ENCODE measurements around the gene MAP3K4.
"Not testable (repeated sequence)": the region's sequence is repeated elsewhere in the genome, so short reads cannot be mapped to it uniquely, and the experiment has no call there.

Gene MAP3K4

DNA sequence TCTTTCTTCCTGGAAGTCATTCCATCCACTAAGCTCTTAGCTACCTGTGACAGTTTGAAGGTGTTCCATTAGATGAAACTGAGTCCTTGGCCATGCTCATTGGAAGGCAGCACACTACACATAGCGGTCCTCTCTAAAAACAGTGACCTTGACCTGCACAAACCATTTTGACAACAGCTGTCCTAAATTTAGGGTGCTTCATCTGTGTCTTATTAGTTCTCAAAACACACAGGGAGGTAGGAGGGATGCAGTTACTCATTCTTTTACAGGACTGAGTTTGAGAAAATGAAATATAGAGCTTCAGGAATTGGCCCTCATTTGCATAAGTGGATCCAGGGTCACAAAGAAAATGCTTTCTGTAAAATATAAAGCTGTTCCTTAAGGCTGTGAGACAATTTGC lies 20.4 kb upstream of the MAP3K4 start:
- no peak for DNase-seq

DNA sequence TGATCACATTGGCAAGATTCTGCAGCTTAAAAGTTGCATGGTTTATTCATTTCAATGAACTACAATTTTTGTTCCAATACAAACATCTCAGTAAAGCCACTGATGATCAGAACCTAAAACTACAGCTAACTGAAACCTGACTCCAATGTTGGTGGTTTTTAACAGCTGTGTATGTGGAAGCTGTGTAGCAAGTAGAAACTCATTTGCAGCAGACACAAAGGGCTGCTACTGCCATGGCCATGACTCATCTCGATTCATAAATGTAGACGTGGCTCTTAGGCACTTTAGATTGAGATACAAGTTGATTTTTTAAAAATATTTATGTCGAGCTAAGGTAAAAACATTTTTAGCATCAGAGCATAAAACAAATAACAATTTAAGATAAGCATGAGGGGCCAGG lies 19.5 kb upstream of the MAP3K4 start:
- peak; percentile 27 for DNase-seq

DNA sequence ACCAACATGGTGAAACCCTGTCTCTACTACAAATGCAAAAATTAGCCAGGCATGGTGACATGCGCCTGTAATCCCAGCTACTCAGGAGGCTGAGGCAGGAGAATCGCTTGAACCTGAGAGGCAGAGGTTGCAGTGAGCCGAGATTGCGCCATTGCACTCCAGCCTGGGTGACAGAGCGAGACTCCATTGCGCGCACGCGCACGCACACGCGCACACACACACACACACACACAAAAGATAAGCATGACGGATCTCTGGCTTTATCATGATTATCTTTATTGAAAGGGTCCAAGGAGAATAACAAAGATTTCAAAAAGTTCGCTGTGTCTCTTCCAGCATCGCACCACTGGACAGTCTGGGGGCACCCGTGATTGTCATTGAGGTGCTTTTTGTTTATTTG lies 19.0 kb upstream of the MAP3K4 start:
- not testable (repeated sequence) for DNase-seq

DNA sequence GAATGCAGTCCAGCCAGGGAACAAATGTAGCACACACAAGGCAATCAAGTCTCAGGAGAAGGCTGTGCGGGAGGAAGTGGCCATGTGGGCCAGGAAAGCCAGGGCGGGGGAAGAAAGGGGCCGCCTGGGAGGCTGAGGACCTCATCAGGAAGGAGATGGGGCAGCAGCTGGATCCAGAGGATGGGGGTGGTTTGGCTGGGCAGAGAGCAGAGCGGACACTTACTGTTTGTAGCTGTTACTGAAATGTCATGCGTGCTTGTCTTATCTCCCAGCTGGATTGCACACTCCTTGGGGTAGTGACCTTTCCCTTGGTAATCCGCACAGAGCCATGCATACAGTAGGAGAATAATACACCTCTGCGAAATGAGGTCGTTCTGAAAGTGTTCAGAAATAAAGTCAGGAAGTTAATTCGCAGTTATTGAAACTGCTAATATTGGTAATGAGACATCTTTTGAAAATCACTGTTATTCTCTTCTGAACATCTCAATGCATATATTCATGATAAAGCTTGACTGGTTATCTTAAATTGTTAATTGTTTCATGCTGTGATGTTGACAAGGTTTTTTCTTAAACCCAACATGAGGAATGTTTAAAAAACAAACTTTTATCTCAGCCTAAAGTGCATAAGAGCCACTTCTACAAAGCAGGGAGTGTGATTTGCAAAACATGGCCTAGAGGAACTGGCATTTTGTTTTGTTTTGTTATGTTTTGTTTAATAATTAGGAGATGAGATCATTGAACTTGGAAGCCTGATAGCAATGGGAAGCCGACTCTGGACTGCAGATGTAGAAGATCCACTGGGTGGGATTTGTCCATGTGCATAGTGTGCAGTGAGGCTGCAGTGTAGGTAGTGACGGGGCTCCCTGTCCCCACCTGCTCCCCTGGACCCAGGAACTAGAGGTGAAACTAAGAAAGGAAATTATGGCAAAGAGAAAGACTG lies 18.0 kb upstream of the MAP3K4 start:
- DNase-seq = no peak

DNA sequence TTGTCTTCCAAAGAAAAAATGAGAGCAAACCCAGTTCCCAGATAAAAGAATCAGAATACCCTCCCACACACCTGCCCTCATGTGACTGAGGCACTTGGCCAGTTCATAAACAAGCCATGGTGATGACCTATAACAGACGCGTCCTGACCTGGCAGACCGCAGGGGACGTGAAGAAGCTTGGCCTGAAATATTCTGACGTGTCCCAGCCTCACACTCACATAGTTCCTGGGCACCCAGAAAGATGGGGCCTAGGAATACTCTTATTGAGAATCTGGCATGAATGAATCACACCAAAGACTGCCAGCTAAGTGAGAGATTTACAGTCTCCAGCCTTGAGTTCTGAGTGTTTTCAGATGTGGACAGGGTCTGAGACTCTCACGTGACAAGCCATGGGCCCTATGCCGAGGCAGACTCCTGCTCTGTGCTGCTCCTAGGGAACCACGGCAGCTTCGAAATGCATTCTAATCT lies 17.2 kb upstream of the MAP3K4 start:
- no peak for DNase-seq

DNA sequence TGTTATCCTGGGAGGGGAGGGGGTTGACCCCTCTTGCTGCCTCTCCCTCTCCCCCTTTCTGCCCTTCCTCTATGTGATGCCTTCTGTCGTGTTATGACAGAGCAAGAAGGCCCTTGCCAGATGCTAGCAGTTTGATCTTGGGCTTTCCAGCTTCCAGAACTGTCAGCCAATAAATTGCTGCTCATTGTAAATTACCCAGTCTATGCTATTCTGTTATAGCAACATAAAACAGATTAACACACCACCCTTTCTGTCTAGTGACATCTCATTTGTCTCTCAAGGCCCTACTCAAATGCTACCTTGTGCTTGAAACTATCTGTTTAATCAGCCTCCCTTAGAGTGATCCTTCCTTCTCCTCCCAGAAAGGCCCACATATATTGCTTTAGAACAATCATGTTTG lies 16.4 kb upstream of the MAP3K4 start:
- DNase-seq = no peak

DNA sequence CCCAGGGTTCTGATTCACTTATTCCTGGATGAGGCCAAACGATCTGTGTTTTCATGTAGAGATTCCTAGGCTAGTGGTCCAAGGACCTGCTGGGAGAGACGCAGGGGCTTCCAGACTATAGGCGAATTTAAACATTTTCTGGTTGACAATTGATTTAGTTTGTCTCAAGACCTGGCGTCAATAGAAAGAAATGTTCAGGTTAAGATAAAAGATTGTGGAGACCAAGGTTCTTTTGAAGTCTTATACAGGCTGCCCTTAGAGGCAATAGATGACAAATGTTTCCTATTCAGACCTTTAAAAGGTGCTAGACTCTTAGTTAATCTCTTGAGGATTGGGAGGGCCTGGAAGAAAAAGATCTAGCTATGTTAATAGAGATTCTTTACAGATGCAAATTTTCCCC lies 15.6 kb upstream of the MAP3K4 start:
- DNase-seq = not testable (repeated sequence)

DNA sequence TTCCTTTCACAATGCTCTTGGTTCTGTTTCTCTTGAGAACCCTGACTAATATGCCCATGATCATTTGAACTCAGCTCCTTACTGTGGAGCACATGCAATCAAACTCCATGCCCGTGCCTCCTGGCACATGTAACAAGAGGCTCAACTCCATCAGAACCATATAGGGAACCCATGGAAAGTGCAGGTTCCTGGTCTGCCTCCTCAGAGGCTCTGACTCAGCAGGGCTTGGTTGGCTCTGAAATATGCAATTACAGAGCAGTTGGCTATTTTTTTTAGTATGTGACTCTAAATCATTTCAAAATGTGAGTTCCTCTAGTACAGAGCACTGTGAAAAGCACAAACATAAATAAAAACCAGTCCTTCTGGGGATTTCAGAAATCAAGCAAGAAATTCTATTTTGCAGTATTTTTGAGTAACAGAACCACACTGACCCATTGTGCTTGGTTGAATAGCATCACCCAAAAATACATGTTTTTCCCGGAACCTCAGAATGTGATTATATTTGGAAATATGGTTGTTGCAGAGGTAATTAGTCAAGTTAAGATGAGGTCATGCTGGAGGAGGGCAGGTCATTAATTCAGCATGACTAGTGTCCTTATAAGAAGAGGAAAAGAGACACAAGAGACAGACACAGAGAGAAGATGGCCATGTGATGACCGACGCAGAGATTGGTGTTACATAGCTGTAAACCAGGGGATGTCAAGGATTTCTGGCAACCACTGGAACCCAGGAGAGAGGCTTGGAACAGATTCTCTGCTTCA lies 13.2 kb upstream of the MAP3K4 start:
- no peak for DNase-seq

DNA sequence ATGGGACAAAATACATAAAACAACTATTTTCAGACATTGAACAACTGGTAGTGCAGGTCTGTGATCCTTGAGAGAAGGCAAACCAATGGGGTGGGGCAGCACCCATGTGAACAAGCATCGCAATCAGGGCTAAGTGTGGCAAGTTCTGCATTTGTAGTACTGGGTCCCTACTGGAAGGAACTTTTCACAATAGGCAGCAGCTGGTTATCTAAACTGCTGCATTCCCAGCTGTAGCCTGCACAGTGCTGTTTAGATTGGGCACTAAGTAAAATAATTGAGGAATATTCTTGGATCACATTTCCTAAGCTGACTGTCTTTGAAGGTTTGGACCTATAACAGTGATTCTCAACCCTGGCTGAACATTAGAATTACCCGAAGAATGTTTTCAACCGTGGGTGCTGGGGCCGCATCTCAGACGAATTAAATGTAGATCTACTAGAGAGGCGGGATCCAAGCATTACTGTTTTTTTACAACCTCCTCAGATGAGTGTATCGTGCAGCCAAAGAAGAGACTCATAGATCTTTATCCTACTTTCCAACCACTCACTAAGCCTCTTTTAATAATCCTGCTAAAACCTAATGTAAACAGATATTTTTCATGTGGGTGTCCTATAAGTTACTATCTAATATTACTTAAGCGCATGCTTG lies 12.4 kb upstream of the MAP3K4 start:
- DNase-seq = peak; percentile 14

DNA sequence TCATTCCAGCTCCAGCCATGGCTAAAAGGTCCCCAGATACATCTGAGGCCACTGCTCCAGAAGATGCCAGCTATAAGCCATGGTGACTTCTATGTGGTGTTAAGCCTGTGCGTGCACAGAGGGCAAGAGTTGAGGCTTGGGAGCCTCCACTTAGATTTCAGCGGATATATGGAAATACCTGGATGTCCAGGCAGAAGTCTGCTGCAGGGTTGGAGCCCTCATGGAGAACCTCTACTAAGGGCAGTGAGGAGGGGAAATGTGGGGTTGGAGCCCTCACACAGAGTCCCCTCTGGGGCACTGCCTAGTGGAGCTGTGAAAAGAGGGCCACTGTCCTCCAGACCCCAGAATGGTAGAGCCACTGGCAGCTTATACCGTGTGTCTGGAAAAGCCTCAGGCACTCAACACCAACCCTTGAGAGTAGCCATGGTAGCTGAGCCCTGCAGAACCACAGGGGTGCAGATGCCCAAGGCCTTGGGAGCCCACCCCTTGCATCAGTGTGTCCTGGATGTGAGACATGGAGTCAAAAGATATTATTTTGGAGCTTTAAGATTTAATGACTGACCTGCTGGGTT lies 8.1 kb upstream of the MAP3K4 start:
- not testable (repeated sequence) for DNase-seq

DNA sequence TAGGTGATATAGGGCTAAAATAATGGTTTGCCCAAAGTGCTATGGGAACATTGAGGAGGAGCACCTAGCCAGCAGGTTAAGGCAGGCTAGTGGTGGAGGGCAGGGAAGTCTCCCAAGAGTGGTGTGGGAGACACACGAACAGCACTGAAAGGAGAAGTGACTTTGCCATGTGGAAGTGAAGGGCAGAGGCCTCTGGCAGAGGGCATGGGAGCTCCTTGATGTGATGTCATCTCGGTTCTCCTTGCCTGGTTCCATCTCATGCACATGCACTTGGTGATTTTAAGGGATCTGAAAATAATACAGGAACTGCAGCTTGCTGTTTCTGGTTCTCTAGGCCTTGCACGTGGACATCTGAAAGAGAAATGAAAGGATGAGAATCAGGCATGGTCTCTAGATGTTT lies 4.7 kb upstream of the MAP3K4 start:
- DNase-seq = no peak

DNA sequence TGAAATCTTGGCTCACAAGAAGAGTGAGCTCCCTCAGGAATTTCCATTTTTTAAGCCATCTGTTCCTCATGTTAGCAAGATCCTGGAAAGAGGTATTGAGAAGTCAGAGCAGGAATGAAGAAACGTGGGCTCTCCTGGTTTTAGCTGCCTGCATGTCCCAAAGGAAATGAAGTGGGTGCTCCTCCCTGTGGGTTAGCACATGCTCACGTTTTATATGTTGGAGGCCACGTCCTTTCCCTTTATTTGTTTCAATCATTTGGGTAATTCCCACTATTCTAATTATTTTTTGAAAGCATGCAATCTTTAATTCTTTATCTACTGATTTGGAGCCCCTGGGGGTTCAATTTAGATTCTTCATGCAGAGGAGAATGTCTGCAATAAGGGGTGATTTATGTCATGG lies 4.3 kb upstream of the MAP3K4 start:
- DNase-seq = no peak

DNA sequence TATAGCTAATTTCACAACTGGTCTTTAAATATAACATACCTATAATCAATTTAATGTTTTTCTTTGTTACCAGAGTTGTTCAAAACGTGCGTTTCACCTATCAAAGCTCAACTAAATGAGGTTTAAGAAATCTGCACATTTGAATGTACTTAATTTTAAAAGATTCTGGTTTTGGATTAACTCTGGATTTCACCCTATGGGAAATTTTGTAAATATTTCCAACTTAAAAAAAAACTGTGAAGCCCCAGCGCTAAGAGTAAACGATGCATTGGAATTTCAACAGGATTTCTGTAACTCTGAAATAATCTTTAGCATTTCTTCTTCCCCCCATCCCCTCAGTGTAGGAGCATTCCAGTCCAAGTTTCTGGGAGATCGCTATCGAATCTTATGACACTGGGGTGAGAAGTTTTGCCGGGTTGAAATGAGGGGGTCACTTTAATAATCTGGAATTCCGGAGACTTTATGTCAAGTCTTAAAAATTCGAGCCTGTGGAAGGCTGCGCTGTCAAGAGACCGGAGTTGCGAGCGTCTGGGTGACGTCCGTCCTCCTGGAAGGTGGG lies 643 bp upstream of the MAP3K4 start:
- DNase-seq = no peak

DNA sequence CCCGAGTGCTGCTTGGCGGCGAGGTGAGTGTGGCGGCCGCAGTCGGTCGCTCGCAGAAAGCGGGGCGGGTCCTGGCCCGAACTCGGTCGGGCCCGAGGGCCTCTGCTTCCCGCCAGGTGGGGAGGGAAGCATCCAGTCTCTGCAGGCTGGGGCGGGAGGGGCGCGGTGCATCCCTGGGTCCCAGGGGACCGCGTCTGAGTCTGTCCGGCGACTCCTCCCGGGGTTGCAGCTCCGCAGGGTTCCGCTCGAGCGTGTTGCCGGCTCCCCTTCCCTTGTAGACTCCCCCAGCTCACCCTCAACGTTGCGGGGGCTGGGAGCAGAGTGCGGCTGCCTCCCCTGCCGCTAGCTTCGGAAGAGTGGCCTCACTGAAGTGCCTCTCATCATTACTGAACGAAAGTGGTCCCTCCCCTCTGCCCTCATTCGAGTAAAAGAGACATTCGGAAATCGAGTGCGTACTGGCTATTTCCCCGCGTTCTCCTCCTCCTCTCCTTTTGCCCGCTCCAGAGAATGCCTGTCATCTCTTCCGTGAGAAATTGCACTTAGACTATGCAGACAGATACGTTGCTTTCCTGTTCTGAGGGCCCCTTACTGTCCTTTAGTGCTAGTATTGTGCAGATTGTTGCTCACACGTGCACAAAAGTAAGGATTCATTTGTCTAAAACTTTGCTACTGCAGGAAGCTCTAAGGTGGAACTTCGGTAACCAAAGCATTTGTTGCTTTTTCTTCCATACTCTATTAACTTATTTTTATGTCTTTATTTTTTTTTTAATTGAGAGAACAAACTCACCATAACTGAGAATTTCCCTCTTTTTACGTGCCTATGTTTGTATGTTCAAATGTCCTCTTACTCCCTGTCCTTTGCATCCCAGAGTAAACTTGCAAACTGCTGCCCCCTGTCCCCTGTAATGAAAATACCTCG lies 751 bp downstream of the MAP3K4 start:
- DNase-seq = peak; percentile 86

DNA sequence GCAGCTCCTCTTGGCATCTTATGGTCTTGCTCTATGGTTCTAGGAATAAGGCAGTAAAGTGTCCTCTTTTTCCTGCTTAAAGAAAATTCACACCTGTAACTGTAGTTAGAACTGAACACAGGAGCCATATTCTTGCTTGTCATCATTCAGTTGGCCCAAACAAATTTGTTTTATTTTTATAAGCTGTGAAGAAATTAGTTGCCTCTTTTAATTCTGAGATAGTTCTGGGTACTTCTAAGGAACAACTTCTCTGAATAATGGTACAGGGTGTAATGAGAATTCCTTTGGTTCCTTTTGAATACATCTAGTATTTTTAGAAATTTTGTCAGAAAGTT lies 1.4 kb downstream of the MAP3K4 start:
- DNase-seq = no peak

DNA sequence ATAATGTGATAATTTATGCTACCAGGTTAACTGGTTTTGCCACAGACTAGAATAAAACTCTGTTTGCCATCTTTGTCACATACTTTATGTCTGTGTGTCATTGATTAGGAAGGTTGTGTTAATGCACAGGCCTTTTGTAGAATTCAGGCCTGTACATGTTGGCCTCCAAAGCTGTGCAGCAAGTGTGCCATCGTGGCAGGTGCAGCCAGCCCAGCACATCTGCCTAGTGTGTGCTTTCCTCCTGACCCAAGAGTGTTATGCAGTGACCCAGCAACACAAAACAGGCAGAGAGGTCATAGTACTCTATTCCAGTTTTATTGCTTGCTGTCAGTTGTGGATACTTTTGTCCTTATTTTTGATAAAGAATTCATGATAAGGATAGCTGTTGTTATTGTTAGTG lies 3.7 kb downstream of the MAP3K4 start:
- DNase-seq = no peak

DNA sequence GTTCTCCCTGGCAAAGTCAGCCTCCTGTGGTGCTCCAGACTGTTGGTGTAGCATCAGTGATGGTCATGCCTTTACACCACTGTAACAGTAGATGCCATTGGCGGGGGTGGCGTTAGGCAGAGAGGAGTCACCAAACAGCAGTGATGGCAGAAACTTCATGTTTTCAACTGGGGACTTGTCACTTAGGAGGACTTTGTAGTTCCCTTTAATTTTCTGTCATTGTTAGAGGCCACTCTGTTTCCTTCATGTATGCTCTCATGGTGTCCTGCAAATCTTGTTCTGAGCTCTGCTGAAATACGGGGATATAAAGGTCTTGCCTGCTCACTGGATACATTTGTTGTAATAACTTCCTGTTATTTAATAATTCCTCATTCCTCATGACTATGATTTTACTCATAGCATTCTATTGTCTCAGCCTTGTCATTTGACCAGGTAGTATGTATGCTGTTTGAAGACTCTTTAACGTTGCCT lies 4.6 kb downstream of the MAP3K4 start:
- no peak for DNase-seq

DNA sequence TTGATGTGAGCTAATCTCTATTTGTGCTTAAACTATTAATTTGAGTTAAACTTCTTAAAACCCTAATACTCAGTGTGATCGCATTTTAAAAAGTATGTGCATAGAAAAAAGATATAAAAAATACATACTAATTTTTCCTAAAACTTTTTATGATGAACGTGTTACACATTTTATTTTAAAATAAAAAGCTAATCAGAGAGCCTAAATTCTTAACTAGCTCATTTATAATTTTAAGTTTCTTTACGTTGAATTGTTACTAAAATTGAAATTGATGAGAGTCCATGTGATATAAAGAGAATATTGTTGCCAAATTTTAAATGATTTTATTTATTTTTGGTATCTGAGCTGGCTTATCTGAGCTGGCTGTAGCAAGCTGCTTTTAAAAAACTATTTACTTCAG lies 6.6 kb downstream of the MAP3K4 start:
- no peak for DNase-seq

DNA sequence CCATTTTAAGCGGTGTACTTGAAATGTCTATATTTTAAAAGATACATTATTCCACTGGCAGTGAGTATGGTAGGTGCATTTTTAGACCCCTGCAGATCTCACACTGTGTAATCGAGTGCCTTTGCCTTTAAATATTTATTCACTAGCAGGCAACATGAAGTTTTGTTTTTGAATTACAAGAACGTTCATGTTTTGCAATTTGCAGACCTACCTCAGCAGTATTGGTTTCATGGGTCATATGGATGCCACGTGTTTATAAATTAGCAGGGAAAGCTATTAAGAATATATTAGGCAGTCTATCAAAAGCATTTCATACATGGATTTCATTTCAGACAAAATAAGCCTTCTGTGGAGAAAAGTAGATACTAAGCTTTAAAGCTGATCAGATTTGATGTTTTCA lies 7.2 kb downstream of the MAP3K4 start:
- DNase-seq = no peak

DNA sequence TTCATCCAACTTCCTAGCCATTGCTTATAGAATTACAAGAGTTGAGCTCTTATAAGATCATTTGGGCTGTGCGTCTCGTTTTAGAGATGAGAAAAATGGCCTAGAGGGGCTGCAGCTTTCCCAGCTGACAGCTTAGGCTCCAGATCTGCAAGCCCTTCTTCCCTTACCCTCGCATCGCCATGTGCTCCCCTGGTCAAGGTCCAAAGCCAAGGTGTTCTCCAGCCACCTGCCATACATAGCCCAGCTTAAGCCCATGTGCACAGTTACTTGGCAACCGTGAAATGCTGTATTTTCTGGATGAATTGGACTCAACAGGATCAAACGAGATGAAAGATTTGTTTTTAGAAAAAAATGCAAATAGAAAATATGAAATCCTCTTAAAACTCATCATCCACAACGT lies 7.9 kb downstream of the MAP3K4 start:
- DNase-seq = no peak

DNA sequence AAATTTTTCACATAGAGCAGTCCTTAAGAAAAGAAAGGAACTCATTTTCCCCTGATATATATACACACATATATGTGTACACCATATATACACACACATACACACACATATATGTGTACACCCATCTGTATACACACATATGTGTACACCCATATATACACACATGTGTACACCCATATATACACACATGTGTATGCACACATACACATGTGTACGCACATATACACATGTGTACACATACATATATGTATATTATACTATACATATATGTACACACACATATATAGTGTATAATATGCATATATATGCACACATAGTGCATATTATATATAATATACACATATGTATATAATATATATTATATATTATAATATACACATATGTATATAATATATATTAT lies 9.1 kb downstream of the MAP3K4 start:
- DNase-seq = no peak

DNA sequence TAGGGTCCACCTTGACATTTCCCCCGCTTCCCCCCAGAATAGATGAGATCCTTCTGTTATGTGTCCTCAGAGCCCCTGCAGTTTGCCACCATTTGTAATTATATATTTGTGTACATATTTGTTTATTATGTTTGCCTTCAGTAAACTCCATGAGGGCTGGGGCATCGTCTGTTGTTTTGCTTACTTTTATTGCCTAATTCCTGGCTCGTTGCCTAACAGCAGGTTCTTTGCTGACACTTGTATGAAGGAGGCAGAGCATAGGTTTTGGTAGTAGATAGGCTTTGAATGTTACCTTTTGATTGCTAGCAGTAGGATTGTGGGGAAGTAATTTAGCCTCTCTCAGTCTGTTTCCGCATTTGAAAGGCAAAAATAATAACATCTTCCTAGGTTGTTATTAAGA lies 9.9 kb downstream of the MAP3K4 start:
- DNase-seq = peak; percentile 17

All from OCI-M1 (cell line).